ENCODE data around the gene TSHZ2. TPM values are rescaled to one million over a fixed set of nuclear protein-coding genes. Genes with fewer than 3 reads are reported as not detected.

TSHZ2 gene
- total RNA-seq, 3 donors from 2014 or later (not counting 1 experiment from before 2014, with no cell fraction given), result 1.8 to 1.9 TPM; not detected in 1

GRCh38 chr20:53448875-53449274, 476.7 kb downstream of the TSHZ2 start:
- H3K4me3 ChIP-seq (ENCODE audit: low read length), result no peak overlapping the region
- no peak for DNase-seq
- TF ChIP-seq CTCF (IDR thresholded peaks at IDR 0.05), result no peak
- Mint-ChIP-seq H3K9me3 (peaks cover 10% of the 10 kb centered on the region in 2 donors), H3K27me3 (ENCODE audit: low read depth in 2 of 2) (peaks cover 3 to 27% of the 10 kb centered on the region in 2 donors), H3K4me3 (no peak overlapping the region), H3K4me1 (peaks cover 0 to 8% of the 10 kb centered on the region in 2 donors), H3K27ac (no peak overlapping the region), H3K36me3 (peaks cover 32% of the 10 kb centered on the region)
- H3K36me3 ChIP-seq (ENCODE audit: control insufficient read depth, insufficient read depth, low read length), result no peaks in the 10 kb centered on the region
- H3K27me3 ChIP-seq (ENCODE audit: control insufficient read depth, insufficient read depth, low read length), result no peaks in the 10 kb centered on the region
- H3K27ac ChIP-seq (ENCODE audit: low read length), result no peak overlapping the region
- no peak for ATAC-seq
- intact Hi-C loops (cut with micrococcal nuclease), result no loop called here
- H3K4me1 ChIP-seq (ENCODE audit: control insufficient read depth, insufficient read depth, low read length), result no peaks in the 10 kb centered on the region
- H3K9me3 ChIP-seq (ENCODE audit: control insufficient read depth, insufficient read depth, low read length), result peaks cover 6% of the 10 kb centered on the region

- DNase-seq (no peak), ATAC-seq (no peak)
- no peak overlapping the region for H3K4me3 ChIP-seq (ENCODE audit: low read length)
- no peaks in the 10 kb centered on the region for H3K36me3 ChIP-seq (ENCODE audit: control insufficient read depth, insufficient read depth, low read length)
- H3K4me1 Mint-ChIP-seq, result no peaks in the 10 kb centered on the region
- WGBS (ENCODE audit: insufficient coverage), result 84% methylated on average over 3 of the region's 4 CpGs
- no peak overlapping the region for H3K27ac ChIP-seq (ENCODE audit: low read length)
- H3K27me3 Mint-ChIP-seq (ENCODE audit: low read depth in 2 of 2), result peaks cover 3 to 16% of the 10 kb centered on the region in 2 donors
- intact Hi-C loops (cut with micrococcal nuclease), result no loop called here
- no peaks in the 10 kb centered on the region for H3K27me3 ChIP-seq (ENCODE audit: control insufficient read depth, insufficient read depth, low read length)
- peaks cover 22% of the 10 kb centered on the region for H3K36me3 Mint-ChIP-seq
- no peak overlapping the region for H3K27ac Mint-ChIP-seq
- peaks cover 8% of the 10 kb centered on the region for H3K9me3 ChIP-seq (ENCODE audit: control insufficient read depth, insufficient read depth, low read length)
- no peak for TF ChIP-seq CTCF (IDR thresholded peaks at IDR 0.05)
- H3K4me1 ChIP-seq (ENCODE audit: control insufficient read depth, insufficient read depth, low read length), result no peaks in the 10 kb centered on the region
- no peak overlapping the region for H3K4me3 Mint-ChIP-seq
- peaks cover 3 to 11% of the 10 kb centered on the region in 2 donors for H3K9me3 Mint-ChIP-seq
These were observed 480.9 kb downstream of the TSHZ2 start for GRCh38 chr20:53453076-53453475.

- peaks cover under 1 to 6% of the 10 kb centered on the region in 2 donors for H3K9me3 Mint-ChIP-seq
- 83% methylated on average over 6 of the region's 6 CpGs for WGBS (ENCODE audit: insufficient coverage)
- Histone ChIP-seq H3K36me3 (ENCODE audit: control insufficient read depth, insufficient read depth, low read length) (no peaks in the 10 kb centered on the region), H3K9me3 (ENCODE audit: control insufficient read depth, insufficient read depth, low read length) (peaks cover 5% of the 10 kb centered on the region), H3K27me3 (ENCODE audit: control insufficient read depth, insufficient read depth, low read length) (no peaks in the 10 kb centered on the region), H3K27ac (ENCODE audit: low read length) (no peak overlapping the region), H3K4me3 (ENCODE audit: low read length) (no peak overlapping the region), H3K4me1 (ENCODE audit: control insufficient read depth, insufficient read depth, low read length) (no peaks in the 10 kb centered on the region)
- peaks cover 1 to 16% of the 10 kb centered on the region in 2 donors for H3K27me3 Mint-ChIP-seq (ENCODE audit: low read depth in 2 of 2)
- ATAC-seq (no peak), DNase-seq (no peak)
- H3K27ac Mint-ChIP-seq, result no peak overlapping the region
- intact Hi-C loops (cut with micrococcal nuclease), result no loop called here
- no peaks in the 10 kb centered on the region for H3K4me1 Mint-ChIP-seq
- no peak for TF ChIP-seq CTCF (IDR thresholded peaks at IDR 0.05)
- no peak overlapping the region for H3K4me3 Mint-ChIP-seq
- peaks cover 7% of the 10 kb centered on the region for H3K36me3 Mint-ChIP-seq
These were observed 482.6 kb downstream of the TSHZ2 start for GRCh38 chr20:53454675-53455276.
